ENCODE measurements around the gene TMEM132A. TPM values are rescaled to one million over a fixed set of nuclear protein-coding genes. Genes with fewer than 3 reads are reported as not detected.

Gene TMEM132A
- total and polyA plus RNA-seq, 2 of the 13 experiments (the other 11 are each of a cell fraction or from before 2014, with no cell fraction given), result 11.1 to 32.9 TPM

- TF ChIP-seq FOXP4 (CRISPR knock-in tag; IDR thresholded peaks at IDR 0.05) (no peak), ELK4 (CRISPR knock-in tag; IDR thresholded peaks at IDR 0.05; ENCODE audit: borderline replicate concordance) (0 out of 2 replicates have a peak, but pooled peaks have one; percentile 81), GABPB1 (CRISPR knock-in tag; IDR thresholded peaks at IDR 0.05) (peak; percentile 50), ZNF687 (CRISPR knock-in tag; IDR thresholded peaks at IDR 0.05) (peak; percentile 98), NFE2L2 (IDR thresholded peaks at IDR 0.05; ENCODE audit: low read length) (no peak), E2F1 (CRISPR knock-in tag; IDR thresholded peaks at IDR 0.05) (peak; percentile 60; the same call in 1 of the 2 replicates), ZNF407 (CRISPR knock-in tag; IDR thresholded peaks at IDR 0.05; ENCODE audit: not compliant biosample characterization) (peak; percentile 33), EED (CRISPR knock-in tag; IDR thresholded peaks at IDR 0.05) (0 out of 2 replicates have a peak, but pooled peaks have one; percentile 58), ZNF557 (CRISPR knock-in tag; IDR thresholded peaks at IDR 0.05) (peak; percentile 83; the same call in 1 of the 2 replicates), TCF7L2 (IDR thresholded peaks at IDR 0.05; ENCODE audit: low read depth, low read length) (no peak)
Measured at GRCh38 chr11:60913793-60914632, 10.2 kb upstream of the TMEM132A start, which contains the start of gene TMEM109 (continued).
